K562 (cell line): ENCODE measurements around the gene FASN. TPM values are rescaled to one million over a fixed set of nuclear protein-coding genes. Genes with fewer than 3 reads are reported as not detected.

ENCODE experiments used
- ATAC-seq: fragments of 200-7000 bp; cut with Tn5 transposase; 3 replicates; pipeline ENCODE4 v1.9.1; 2020; ENCODE audit warnings: moderate library complexity
- BruUV-seq: library from RNA; stranded (reverse); fragments of 400-500 nt; replicated peaks from 2 replicates; lab custom pipeline; 2021; lab: Mats Ljungman, UMichigan
- CTCF ChIA-PET: fragments of 300-600 bp; formaldehyde crosslinking; extraction: SDS; loops from one replicate; lab custom pipeline; 2021; ENCODE audit warnings: low intra/inter-chr PET ratio; lab: Yijun Ruan, JAX
- POLR2A ChIA-PET: fragments of 300-600, 350-650 bp; sonication (Branson Sonifier 250); formaldehyde crosslinking; extraction: SDS; loops from one replicate; lab custom pipeline; 2021; ENCODE audit warnings: antibody characterized with exemption, inconsistent platforms; lab: Yijun Ruan, JAX
- DNase-seq, 4 experiments: peaks; one replicate each; pipeline versions ENCODE4 v3.0.0 to v3.0.0-alpha.2; 2011 to 2018; ENCODE audit warnings: low spot score in 3 of 4, mixed read lengths in 3 of 4; ENCODE audit errors: extremely low read depth in 1 of 4
- FAIRE-seq: peaks from 2 replicates; lab custom pipeline; 2011; peaks lifted over from hg19 to GRCh38; lab: Jason Lieb, UNC
- H2AFZ ChIP-seq: 2 replicates; pipeline ENCODE4 v1.6.0; 2011; ENCODE audit warnings: low read depth, low read length, control low read depth, inconsistent platforms
- H3K27ac ChIP-seq: fragments of 200-600 bp; 3 replicates; pipeline ENCODE4 v1.8.0; 2011; ENCODE audit warnings: low read depth, mild to moderate bottlenecking, control low read depth, inconsistent platforms, low read length, moderate library complexity, mixed read lengths; ENCODE audit errors: extremely low read depth
- H3K27me3 ChIP-seq, 2 experiments: fragments of 300-600 bp in 1 of 2; 2 replicates in 1 of 2; 3 replicates in 1 of 2; pipeline versions ENCODE4 v1.6.0 to v1.8.0; 2011; ENCODE audit warnings: inconsistent platforms in 2 of 2, low read length in 2 of 2, mild to moderate bottlenecking in 1 of 2, mixed read lengths in 1 of 2, moderate library complexity in 1 of 2; ENCODE audit not compliant: control insufficient read depth in 2 of 2, insufficient read depth in 2 of 2
- H3K36me3 ChIP-seq: fragments of 300-600 bp; 3 replicates; pipeline ENCODE4 v1.8.0; 2011; ENCODE audit warnings: mild to moderate bottlenecking, low read length, inconsistent platforms; ENCODE audit not compliant: control insufficient read depth, insufficient read depth
- H3K4me1 ChIP-seq, 2 experiments: fragments of 200-600 bp in 1 of 2; replicated peaks in 1 of 2; 2 replicates in 1 of 2; 3 replicates in 1 of 2; pipeline versions ENCODE4 v1.5.1 to v1.8.0; 2011; ENCODE audit warnings: inconsistent platforms in 2 of 2, low read length in 2 of 2, mild to moderate bottlenecking in 1 of 2, mixed read lengths in 1 of 2, moderate library complexity in 1 of 2; ENCODE audit not compliant: control insufficient read depth in 2 of 2, insufficient read depth in 2 of 2
- H3K4me2 ChIP-seq: 2 replicates; pipeline ENCODE4 v1.6.1; 2011; ENCODE audit warnings: low read length, control low read depth, inconsistent platforms, mixed read lengths; ENCODE audit not compliant: insufficient read depth
- H3K4me3 ChIP-seq: fragments of 200-600 bp; sonication (generic), shearing (Covaris generic); 2 replicates; pipeline ENCODE4 v1.5.1; 2016; ENCODE audit warnings: control low read depth, inconsistent platforms
- H3K79me2 ChIP-seq: fragments of 200-600 bp; 3 replicates; pipeline ENCODE4 v1.8.0; 2011; ENCODE audit warnings: low read length, inconsistent platforms; ENCODE audit not compliant: control insufficient read depth, insufficient read depth
- H3K9ac ChIP-seq, 2 experiments: 2 replicates each; pipeline versions ENCODE4 v1.6.0 to v1.6.1; 2011; ENCODE audit warnings: low read depth in 2 of 2, low read length in 2 of 2, control low read depth in 1 of 2, inconsistent platforms in 1 of 2, mild to moderate bottlenecking in 1 of 2, mixed read lengths in 1 of 2; ENCODE audit not compliant: insufficient read depth in 1 of 2
- H3K9me1 ChIP-seq: one replicate; pipeline ENCODE4 v1.6.0; 2011; ENCODE audit warnings: inconsistent platforms, mild to moderate bottlenecking, low read length, moderate library complexity; ENCODE audit not compliant: control insufficient read depth, insufficient read depth
- H3K9me3 ChIP-seq: replicated peaks from 2 replicates; pipeline ENCODE4 v1.5.1; 2011; ENCODE audit warnings: low read depth, low read length, inconsistent platforms; ENCODE audit not compliant: control insufficient read depth, insufficient read depth
- H4K20me1 ChIP-seq: replicated peaks from 2 replicates; pipeline ENCODE4 v1.6.1; 2011; ENCODE audit warnings: low read length, inconsistent platforms, mixed read lengths; ENCODE audit not compliant: control insufficient read depth, insufficient read depth
- ATF6 ChIP-seq: sonication (generic); formaldehyde crosslinking; IDR thresholded peaks from 2 replicates; pipeline ENCODE4 v1.4.0; 2020; ENCODE audit warnings: mild to moderate bottlenecking, missing genetic modification reagents
- DPF2 ChIP-seq: fragments of 450-650 bp; IDR thresholded peaks from 2 replicates; pipeline ENCODE4 v1.6.1; 2016
- FOXK1 ChIP-seq: sonication (generic); formaldehyde crosslinking; IDR thresholded peaks from 2 replicates; pipeline ENCODE4 v1.8.0; 2022; ENCODE audit warnings: missing genetic modification reagents, mild to moderate bottlenecking, borderline replicate concordance
- RBM25 ChIP-seq: fragments of 200-400 bp; formaldehyde crosslinking; IDR thresholded peaks from 2 replicates; pipeline ENCODE4 v1.6.1; 2018; ENCODE audit warnings: low read length, low read depth, moderate library complexity; ENCODE audit not compliant: severe bottlenecking
- ZNF639 ChIP-seq, 2 experiments: fragments of 200-800 bp in 1 of 2; sonication (Bioruptor generic) in 1 of 2; sonication (generic) in 1 of 2; formaldehyde crosslinking in 1 of 2; IDR thresholded peaks in 1 of 2; conservative IDR thresholded peaks in 1 of 2; 2 replicates each; pipeline versions ENCODE4 v1.5.0 to v1.6.1; 2016 to 2020; ENCODE audit warnings: missing compliant biosample characterization in 1 of 2, missing genetic modification characterization in 1 of 2, missing genetic modification reagents in 1 of 2
- WGBS: fragments of 100-300 bp; shearing (Covaris generic); methylation state at CpG from one replicate; pipeline ENCODE4 v1.1.6; 2016; ENCODE audit warnings: low coverage, mixed read lengths; ENCODE audit not compliant: insufficient coverage; ENCODE audit errors: missing lambda C conversion rate; 5-methylcytosine and 5-hydroxymethylcytosine counted together
- in situ Hi-C: fragments of 300-500 bp; cut with MboI; formaldehyde crosslinking; loops from 4 replicates; pipeline ENCODE4 v1.15.0; 2018; ENCODE audit warnings: inconsistent platforms, mixed read lengths
- intact Hi-C: fragments of 100-400 bp; cut with micrococcal nuclease; formaldehyde crosslinking; loops from 2 replicates; pipeline ENCODE4 v1.14.2; 2022
- polyA plus RNA-seq, 8 experiments: library from polyadenylated mRNA; depleted of rRNA in 4 of 8; stranded (reverse) in 5 of 8; unstranded in 3 of 8; fragments of >200 nt; fragmentation: Nextera tagmentation in 2 of 8; fragmentation: Illumina TruSeq in 1 of 8; extraction: Ambion mirVana in 2 of 8; extraction: Trizol in 1 of 8; gene quantifications; 2 replicates each; pipeline versions ENCODE4 v1.2.1 to v1.2.3, GENCODE V29; 2011 to 2014; ENCODE audit warnings: inconsistent platforms in 1 of 8, missing spikeins in 1 of 8
- total RNA-seq, 7 experiments: library from RNA; depleted of rRNA in 6 of 7; stranded (reverse); fragments of >200 nt in 6 of 7; fragmentation: Illumina TruSeq in 2 of 7; extraction: Trizol in 2 of 7; gene quantifications; 2 replicates each; pipeline versions ENCODE4 v1.2.1 to v1.2.3, GENCODE V29; 2011 to 2021; ENCODE audit warnings: low replicate concordance in 1 of 7
- TF ChIP-seq, protein P1 (sequence below): fragments of 250-450 bp; sonication (Bioruptor Pico); IDR thresholded peaks from 2 replicates; pipeline ENCODE4 v1.8.0; 2022; ENCODE audit warnings: inconsistent platforms
- TF ChIP-seq, protein P2 (sequence below): sonication (generic); formaldehyde crosslinking; IDR thresholded peaks from 2 replicates; pipeline ENCODE4 v1.8.0; 2023; ENCODE audit warnings: mild to moderate bottlenecking, missing genetic modification reagents
- TF ChIP-seq, protein P3 (sequence below): fragments of 450-650 bp; formaldehyde crosslinking; IDR thresholded peaks from 2 replicates; pipeline ENCODE4 v1.4.0; 2020; ENCODE audit warnings: mild to moderate bottlenecking, moderate library complexity

FASN gene
- total and polyA plus RNA-seq, 9 of the 15 experiments (the other 6 are each of a cell fraction or from before 2014, with no cell fraction given): 0.15 to 663 (median 49.9) TPM

DNA sequence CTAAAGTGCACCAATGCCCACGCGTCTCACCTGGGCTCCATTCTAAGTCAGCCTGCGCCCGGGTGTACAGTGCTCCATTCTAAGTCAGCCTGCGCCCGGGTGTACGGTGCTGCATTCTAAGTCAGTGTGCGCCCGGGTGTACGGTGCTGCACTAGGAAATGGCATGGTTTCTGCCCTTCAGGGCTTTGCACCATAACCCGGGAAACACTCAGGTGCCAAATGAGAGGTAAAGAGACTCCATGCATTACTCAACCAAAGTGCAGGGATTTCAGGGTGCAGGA lies 29.2 kb upstream of the FASN start:
- H3K36me3 ChIP-seq: peaks cover 3% of the 10 kb centered on the region; the same call in 1 of the 3 replicates
- no peaks in the 10 kb centered on the region for H4K20me1 ChIP-seq
- no peak overlapping the region for H3K4me2 ChIP-seq
- H3K4me1 ChIP-seq: peaks cover 9 to 14% of the 10 kb centered on the region in 2 experiments
- no peak overlapping the region for H2AFZ ChIP-seq
- H3K9me1 ChIP-seq: no peaks in the 10 kb centered on the region
- no peak for DNase-seq
- H3K27me3 ChIP-seq: no peaks in the 10 kb centered on the region
- WGBS: 76% methylated on average over 10 of the region's 11 CpGs
- H3K4me3 ChIP-seq: no peak overlapping the region
- no peak for FAIRE-seq
- no peak overlapping the region for H3K9ac ChIP-seq
- intact Hi-C loops (no loop called here), in situ Hi-C loops (no loop called here)
- no peak overlapping the region for H3K27ac ChIP-seq
- ChIA-PET POLR2A (no interaction called here), CTCF (no interaction called here)
- no TSS peak for BruUV-seq
- ATAC-seq: no peak
- H3K9me3 ChIP-seq: no peaks in the 10 kb centered on the region
- TF ChIP-seq ZNF639 (CRISPR knock-in tag; conservative IDR thresholded peaks at IDR 0.05 in 1 of 2, IDR thresholded peaks at IDR 0.05 in 1 of 2): no peak
- TF ChIP-seq, protein P1, sequence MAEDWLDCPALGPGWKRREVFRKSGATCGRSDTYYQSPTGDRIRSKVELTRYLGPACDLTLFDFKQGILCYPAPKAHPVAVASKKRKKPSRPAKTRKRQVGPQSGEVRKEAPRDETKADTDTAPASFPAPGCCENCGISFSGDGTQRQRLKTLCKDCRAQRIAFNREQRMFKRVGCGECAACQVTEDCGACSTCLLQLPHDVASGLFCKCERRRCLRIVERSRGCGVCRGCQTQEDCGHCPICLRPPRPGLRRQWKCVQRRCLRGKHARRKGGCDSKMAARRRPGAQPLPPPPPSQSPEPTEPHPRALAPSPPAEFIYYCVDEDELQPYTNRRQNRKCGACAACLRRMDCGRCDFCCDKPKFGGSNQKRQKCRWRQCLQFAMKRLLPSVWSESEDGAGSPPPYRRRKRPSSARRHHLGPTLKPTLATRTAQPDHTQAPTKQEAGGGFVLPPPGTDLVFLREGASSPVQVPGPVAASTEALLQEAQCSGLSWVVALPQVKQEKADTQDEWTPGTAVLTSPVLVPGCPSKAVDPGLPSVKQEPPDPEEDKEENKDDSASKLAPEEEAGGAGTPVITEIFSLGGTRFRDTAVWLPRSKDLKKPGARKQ (CRISPR knock-in tag): no peak
- TF ChIP-seq FOXK1 (CRISPR knock-in tag): no peak
- no peak for TF ChIP-seq DPF2
- no peak for TF ChIP-seq ATF6 (CRISPR knock-in tag)
- no peak for TF ChIP-seq RBM25
- TF ChIP-seq, protein P2, sequence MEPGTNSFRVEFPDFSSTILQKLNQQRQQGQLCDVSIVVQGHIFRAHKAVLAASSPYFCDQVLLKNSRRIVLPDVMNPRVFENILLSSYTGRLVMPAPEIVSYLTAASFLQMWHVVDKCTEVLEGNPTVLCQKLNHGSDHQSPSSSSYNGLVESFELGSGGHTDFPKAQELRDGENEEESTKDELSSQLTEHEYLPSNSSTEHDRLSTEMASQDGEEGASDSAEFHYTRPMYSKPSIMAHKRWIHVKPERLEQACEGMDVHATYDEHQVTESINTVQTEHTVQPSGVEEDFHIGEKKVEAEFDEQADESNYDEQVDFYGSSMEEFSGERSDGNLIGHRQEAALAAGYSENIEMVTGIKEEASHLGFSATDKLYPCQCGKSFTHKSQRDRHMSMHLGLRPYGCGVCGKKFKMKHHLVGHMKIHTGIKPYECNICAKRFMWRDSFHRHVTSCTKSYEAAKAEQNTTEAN: no peak
- TF ChIP-seq, protein P3, sequence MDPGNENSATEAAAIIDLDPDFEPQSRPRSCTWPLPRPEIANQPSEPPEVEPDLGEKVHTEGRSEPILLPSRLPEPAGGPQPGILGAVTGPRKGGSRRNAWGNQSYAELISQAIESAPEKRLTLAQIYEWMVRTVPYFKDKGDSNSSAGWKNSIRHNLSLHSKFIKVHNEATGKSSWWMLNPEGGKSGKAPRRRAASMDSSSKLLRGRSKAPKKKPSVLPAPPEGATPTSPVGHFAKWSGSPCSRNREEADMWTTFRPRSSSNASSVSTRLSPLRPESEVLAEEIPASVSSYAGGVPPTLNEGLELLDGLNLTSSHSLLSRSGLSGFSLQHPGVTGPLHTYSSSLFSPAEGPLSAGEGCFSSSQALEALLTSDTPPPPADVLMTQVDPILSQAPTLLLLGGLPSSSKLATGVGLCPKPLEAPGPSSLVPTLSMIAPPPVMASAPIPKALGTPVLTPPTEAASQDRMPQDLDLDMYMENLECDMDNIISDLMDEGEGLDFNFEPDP (CRISPR knock-in tag): no peak
- no peaks in the 10 kb centered on the region for H3K79me2 ChIP-seq
